ENCODE data around the gene IVD. TPM values are rescaled to one million over a fixed set of nuclear protein-coding genes. Genes with fewer than 3 reads are reported as not detected.

The IVD gene
- total RNA-seq: 35.0 and 44.6 TPM in 2 replicates

DNA sequence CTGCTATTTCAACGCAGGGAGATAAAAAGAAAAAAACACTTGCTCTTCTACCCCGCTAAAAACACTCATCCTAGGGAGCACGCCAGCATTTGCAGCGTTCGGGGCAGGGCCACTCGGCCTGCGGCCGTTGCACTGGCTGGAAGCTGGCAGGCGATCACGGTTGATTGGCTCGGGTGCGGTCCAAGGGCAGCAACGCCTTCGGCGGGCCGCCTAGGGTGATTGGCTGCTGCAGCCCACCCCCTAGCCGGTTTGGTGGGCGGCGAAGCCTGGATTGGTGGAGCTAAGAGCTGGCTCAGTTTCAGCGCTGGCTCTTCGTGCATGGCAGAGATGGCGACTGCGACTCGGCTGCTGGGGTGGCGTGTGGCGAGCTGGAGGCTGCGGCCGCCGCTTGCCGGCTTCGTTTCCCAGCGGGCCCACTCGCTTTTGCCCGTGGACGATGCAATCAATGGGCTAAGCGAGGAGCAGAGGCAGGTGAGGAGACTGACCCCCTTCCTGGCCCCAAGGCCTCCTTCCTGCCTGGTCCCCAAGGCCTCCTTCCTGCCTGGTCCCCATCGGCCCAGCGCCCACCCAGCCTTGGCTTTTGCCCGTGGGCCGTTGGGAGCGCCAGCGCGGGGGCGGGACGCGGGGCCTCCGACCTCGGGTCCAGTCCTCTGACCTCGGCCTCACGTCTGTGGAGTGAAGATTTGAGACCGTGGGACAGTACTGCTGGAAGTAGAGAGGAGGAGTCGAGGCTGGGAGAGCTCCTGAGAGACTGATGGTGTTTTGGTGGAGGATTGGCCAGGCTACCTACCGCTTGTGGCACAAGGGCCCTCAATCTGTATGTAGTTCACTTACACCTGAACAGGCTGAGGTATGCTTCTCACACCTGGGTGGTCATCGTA lies at the start of gene IVD:
Gene IVD (plus strand): TSS at position 295 of the 881 bp plus-strand sequence. CDS start 33 bp downstream, at position 328.

DNA sequence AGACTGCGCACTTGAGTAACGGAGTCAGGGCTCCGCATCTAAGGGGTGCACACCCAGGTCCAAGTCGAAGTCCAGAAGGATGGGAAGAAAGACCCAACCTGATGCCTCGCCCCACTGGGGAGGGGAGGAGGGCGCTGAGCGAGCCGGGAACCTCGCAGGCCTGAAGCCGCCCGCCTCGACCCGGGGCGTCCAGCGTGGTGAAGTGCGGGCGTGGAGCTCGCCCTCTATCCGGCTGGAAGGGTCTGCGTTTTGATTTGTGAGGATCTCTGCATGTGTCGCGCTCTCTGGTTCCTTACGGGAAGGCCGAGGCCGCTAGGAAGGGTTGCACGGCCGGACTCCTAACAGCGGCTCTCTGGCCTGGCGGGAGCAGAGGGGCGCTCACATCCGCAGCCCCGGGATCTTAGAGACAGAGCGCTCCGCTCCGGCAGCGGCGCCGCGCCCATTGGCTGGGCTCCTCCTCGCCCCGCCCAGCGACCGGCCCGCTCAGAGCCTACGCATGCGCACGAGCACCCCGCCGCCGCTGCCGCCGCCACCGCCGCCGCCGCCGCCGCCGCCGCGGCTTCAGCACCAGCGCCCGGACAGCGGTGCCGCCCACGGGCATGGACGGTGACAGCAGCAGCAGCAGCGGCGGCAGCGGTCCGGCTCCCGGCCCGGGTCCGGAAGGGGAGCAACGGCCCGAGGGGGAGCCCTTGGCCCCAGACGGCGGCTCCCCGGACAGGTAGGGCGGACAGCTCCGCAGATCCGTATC lies 47.7 kb upstream of the IVD start, which contains the start of gene DISP2:
Gene DISP2 (plus strand): TSS at position 497 of the 748 bp plus-strand sequence. CDS start 103 bp downstream, at position 600.

DNA sequence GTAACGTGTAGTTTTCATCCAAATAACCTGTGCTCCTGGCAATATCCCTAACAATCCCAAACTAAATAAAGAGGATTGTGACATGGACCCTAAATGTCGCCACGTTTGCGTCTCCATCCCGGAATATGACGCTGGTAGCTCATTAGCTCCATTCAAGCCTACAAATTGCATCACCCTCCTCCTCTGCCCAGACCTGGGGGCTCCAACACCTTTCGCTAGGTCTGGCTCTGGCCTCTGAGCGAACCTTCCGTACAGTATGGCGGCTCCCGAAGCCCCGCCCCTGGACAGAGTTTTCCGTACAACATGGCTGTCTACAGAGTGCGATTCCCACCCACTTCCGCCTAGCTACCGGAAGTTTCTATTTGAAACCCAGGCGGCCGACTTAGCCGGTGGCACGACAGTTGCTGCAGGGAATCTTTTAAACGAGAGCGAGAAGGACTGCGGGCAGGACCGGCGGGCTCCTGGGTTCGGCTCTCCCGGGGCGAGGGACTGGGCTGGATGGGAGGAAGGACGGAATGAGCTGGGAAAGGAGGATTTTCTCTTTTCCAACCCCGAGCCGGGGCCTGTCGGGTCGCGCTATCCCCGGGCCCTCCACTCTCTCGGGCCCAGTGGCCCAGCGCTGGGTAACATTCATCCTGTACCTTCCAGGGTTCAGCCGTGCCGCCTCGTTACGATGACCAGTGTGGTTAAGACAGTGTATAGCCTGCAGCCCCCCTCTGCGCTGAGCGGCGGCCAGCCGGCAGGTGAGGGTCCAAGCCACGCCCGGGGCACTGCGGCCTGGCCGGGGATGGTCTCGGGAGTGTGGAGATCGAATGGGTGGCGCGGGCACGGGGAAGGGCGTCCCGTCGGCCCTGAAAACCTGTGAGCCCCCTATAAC lies 22.8 kb upstream of the IVD start, which contains the start of gene KNSTRN:
Gene KNSTRN (plus strand): TSS at position 142 of the 877 bp plus-strand sequence. CDS start 115 bp downstream, at position 257.

DNA sequence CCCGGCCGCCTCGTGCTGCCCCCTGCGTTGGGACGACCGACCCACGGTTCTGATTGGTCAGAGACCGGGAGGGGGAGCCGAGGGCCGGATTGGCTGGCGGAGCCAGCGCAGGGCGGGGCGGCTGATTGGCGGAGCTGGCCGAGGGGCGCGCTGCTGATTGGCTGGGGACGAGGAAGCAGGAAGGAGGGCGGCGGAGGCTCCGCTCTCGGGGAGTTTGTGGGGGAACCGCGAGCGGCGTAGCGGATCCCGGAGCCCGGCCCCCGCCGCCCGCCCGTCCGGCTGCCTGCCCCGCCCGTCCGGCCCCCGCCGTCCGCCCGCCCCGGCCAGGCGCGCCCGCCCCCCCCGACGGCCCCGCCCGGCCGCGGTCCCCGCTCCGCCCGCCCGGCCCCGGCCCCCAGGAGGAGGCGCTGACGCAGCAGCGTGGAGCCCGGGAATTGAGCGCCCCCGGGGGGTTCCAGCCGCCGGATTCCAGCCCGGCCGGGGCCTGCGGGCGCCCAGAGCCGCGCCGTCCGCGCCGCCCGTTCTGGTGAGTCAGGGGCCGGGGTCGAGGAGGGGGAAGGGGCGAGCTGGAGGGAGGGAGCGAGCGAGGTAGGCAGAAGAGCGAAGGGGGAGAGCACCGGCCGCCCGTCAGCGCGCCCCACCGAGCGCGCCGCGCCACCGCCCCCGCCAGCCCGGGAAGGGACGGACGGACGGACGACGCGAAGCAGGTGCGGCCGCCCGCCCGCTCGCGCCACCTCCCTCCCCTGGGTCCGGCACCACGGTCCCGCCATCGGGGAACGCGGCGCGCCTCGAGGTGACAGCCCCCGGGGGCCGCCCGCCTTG lies 35.4 kb downstream of the IVD start, which contains the start of gene BAHD1:
Gene BAHD1 (plus strand): TSS at position 211 of the 822 bp plus-strand sequence. CDS start 17,512 bp downstream, outside the sequence.

DNA sequence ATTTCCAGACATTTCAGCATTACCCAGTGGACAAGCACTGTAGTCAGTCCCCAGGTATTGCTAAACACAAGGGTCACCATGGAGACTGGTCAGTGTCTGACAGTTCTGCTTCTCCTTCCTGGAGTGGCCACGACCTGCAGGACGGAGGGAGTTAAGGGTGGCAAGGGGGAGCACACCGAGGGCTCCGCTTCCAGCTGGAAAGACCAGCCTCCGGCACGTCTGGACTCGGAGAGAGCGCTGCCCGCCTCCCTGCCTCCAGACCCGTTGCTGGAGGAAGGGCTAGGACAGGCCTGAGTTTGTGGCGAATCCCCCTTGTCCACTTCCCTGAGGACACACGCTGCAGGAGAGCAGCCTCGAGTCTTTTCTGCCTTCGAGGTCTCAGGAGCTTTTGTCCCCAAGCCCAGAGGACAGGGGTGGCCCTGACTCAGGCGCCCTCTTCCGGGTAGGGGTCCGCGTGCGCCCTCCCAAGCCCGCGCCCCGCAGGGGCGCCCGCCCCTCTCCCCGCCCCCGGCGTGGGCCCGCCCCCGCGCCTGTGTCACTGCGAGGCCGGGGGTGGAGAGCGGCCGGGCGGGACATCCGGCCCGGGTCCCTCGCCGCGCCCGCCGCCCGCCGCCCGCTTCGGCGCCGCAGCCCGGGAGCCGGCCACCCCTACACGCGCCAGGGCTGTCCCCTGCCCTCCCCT lies 65.0 kb downstream of the IVD start, which contains the start of gene CHST14:
Gene CHST14 (plus strand): TSS at position 562 of the 682 bp plus-strand sequence. CDS start 230 bp downstream, outside the sequence.

Other genes starting within 250 kb of the IVD start
- gene BUB1B, start 244.7 kb upstream of the IVD start, total RNA-seq: 3.9 and 73.0 TPM in 2 replicates
- gene PAK6, start 166.7 kb upstream of the IVD start, total RNA-seq: 1.1 and 9.0 TPM in 2 replicates
- not detected in 2 replicates for gene ANKRD63, start 122.7 kb upstream of the IVD start, total RNA-seq
- gene PLCB2, start 97.9 kb upstream of the IVD start, total RNA-seq: 0.81 and 2.2 TPM in 2 replicates
- 5.5 and 13.1 TPM in 2 replicates for gene INAFM2, start 82.1 kb upstream of the IVD start, total RNA-seq
- gene CCDC9B, start 64.9 kb upstream of the IVD start, total RNA-seq: 7.0 and 13.4 TPM in 2 replicates
- gene PHGR1, start 54.8 kb upstream of the IVD start, total RNA-seq: not detected in 2 replicates
- 0.33 and 0.38 TPM in 2 replicates for gene DISP2, start 47.6 kb upstream of the IVD start, total RNA-seq
- 10.0 and 94.8 TPM in 2 replicates for gene KNSTRN, start 23.1 kb upstream of the IVD start, total RNA-seq
- 9.6 and 13.9 TPM in 2 replicates for gene BAHD1, start 35.2 kb downstream of the IVD start, total RNA-seq
- gene CHST14, start 65.2 kb downstream of the IVD start, total RNA-seq: 23.6 and 34.0 TPM in 2 replicates
- gene CCDC32, start 159.2 kb downstream of the IVD start, total RNA-seq: 17.1 and 17.6 TPM in 2 replicates
- 16.3 and 16.7 TPM in 2 replicates for gene RPUSD2, start 163.5 kb downstream of the IVD start, total RNA-seq
- gene KNL1, start 188.5 kb downstream of the IVD start, total RNA-seq: 1.3 and 27.4 TPM in 2 replicates

All from mesangial cell (primary cell).